ENCODE results near the gene NBPF3. TPM values are rescaled to one million over a fixed set of nuclear protein-coding genes. Genes with fewer than 3 reads are reported as not detected.

The NBPF3 gene, protein sequence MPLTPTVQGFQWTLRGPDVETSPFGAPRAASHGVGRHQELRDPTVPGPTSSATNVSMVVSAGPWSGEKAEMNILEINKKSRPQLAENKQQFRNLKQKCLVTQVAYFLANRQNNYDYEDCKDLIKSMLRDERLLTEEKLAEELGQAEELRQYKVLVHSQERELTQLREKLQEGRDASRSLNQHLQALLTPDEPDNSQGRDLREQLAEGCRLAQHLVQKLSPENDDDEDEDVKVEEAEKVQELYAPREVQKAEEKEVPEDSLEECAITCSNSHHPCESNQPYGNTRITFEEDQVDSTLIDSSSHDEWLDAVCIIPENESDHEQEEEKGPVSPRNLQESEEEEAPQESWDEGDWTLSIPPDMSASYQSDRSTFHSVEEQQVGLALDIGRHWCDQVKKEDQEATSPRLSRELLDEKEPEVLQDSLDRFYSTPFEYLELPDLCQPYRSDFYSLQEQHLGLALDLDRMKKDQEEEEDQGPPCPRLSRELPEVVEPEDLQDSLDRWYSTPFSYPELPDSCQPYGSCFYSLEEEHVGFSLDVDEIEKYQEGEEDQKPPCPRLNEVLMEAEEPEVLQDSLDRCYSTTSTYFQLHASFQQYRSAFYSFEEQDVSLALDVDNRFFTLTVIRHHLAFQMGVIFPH
- total RNA-seq (1 to 10 TPM; 8.2 to 8.5 TPM), total RNA-seq (2.8 to 34.6 (median 14.9) reads per million in 172 experiments)
- 5.6 TPM for polyA plus RNA-seq (2013, experiment 1 of 2)
- polyA plus RNA-seq (2013, experiment 2 of 2): 5.5 TPM

DNA sequence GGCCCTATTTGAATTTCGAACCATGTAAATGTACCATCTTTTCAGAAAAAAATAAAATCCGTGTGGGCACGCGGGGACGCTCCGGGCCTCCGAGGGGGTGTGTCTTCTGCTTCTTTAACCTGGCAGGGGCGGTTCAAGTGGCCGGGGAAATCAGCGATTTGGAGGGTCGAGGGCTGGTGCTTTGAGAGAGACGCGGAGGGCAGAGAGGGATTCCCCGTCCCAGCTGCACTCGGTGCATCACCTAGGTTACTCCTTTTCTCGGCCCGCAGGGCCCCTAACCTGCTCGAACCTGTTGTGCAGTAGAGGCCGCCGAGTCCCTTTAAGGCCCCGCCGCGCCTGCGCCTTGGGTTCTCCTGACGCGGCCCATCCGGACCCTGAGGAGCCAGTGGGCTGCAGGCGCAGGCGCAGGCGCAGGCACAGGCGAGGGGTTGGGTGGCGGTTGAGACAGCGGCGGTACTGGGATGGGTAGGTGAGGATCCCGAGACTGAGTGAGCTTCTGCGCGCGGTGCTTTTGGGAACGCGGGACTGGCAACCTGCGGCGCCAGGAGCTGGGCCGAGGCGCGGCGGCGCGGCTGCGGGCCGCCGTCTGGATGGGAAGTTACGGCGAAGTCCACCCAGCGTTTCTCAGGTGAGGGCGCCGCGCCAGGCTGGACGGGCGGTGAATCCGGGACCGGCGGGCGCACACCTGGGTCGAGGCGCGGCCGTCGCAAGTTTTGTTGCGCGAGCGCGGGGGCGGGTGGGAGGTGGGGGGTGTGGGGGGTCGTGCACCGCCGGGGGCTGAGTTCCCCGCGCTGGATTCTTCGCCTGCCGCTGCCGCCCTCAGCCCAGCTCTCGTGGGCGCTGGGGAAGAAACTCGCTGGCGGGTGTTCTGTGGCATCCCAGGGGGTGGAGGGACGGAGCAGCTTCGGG, at the start of gene NBPF3:
NBPF3 (plus strand) TSS at position 417 of the 909 bp plus-strand sequence. CDS start 4,950 bp downstream, outside the sequence.
- ChIA-PET CTCF (no interaction called here), POLR2A (interaction anchor here (1.3 kb wide), 1 partner anchor 653 kb away, joined by 3 read pairs; the partner anchor contains the start of gene HP1BP3)
- peaks cover 21% of the 10 kb centered on the region for H3K4me1 Mint-ChIP-seq (ENCODE audit: low read depth)
- TF ChIP-seq, protein P1, sequence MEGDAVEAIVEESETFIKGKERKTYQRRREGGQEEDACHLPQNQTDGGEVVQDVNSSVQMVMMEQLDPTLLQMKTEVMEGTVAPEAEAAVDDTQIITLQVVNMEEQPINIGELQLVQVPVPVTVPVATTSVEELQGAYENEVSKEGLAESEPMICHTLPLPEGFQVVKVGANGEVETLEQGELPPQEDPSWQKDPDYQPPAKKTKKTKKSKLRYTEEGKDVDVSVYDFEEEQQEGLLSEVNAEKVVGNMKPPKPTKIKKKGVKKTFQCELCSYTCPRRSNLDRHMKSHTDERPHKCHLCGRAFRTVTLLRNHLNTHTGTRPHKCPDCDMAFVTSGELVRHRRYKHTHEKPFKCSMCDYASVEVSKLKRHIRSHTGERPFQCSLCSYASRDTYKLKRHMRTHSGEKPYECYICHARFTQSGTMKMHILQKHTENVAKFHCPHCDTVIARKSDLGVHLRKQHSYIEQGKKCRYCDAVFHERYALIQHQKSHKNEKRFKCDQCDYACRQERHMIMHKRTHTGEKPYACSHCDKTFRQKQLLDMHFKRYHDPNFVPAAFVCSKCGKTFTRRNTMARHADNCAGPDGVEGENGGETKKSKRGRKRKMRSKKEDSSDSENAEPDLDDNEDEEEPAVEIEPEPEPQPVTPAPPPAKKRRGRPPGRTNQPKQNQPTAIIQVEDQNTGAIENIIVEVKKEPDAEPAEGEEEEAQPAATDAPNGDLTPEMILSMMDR (IDR thresholded peaks at IDR 0.05): no peak
- DNase-seq (peak; percentile 77 to 92 (median 85)), ATAC-seq (ENCODE audit: poor library complexity) (peak; percentile 99)
- no peaks in the 10 kb centered on the region for H3K27me3 Mint-ChIP-seq
- peak within 1 kb of the TSS; percentile 97 for H3K4me3 Mint-ChIP-seq
- Histone ChIP-seq H3K4me3 (ENCODE audit: low read length) (peak within 1 kb of the TSS; percentile 66), H3K27ac (ENCODE audit: low read depth in 1 of 2, low read length in 2 of 2) (peak within 1 kb of the TSS in 1 of 2 donors; percentile 21), H3K4me1 (ENCODE audit: insufficient read depth, low read length) (peaks cover 19% of the 10 kb centered on the region), H3K36me3 (ENCODE audit: insufficient read depth, low read length) (no peaks in the 10 kb centered on the region), H3K9me3 (ENCODE audit: control insufficient read depth in 1 of 2, insufficient read depth in 1 of 2, low read length in 2 of 2) (no peaks in the 10 kb centered on the region), H3K27me3 (ENCODE audit: control insufficient read depth in 1 of 2, insufficient read depth in 2 of 2, low read length in 2 of 2) (peaks cover 0 to 13% of the 10 kb centered on the region in 2 experiments)
- H3K27ac Mint-ChIP-seq: peak within 1 kb of the TSS; percentile 95
- H3K36me3 Mint-ChIP-seq (ENCODE audit: low read depth): peaks cover 20% of the 10 kb centered on the region
- intact Hi-C loops (cut with DNase I, micrococcal nuclease): loop anchor here in 1 of 2 experiments (2.0 to 5.0 kb wide), 2 partner anchors 93 to 343 kb away; partner anchors contain the start of gene USP48
- H3K9me3 Mint-ChIP-seq: no peaks in the 10 kb centered on the region

DNA sequence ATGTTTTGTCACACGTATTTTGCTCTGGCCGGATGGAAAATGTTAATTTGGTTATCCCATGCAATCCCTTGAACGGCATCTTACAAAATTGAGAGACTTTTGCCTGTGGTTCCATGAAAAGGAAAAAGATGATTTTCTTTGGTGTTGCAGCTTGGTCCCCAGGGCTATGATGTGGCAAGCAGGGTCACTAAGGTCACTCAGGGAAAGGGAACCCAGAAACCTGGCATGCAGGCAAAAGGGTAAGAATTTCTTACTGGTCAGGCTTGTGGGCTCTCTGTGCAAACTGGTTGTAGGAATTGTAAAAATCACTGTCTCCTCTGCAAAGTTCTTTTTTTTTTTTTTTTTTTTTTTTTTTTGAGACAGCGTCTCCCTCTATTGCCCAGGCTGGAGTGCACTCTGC, 48.4 kb upstream of the NBPF3 start:
- Mint-ChIP-seq H3K27ac (no peak overlapping the region), H3K4me3 (no peak overlapping the region)
- DNase-seq: no peak

More for the DNA sequence above, 48.4 kb upstream of the NBPF3 start:
- POLR2A ChIA-PET: no interaction called here
- Histone ChIP-seq H3K4me3 (ENCODE audit: low read length) (no peak overlapping the region), H3K27me3 (ENCODE audit: control insufficient read depth in 1 of 2, insufficient read depth in 2 of 2, low read length in 2 of 2) (no peaks in the 10 kb centered on the region), H3K27ac (ENCODE audit: low read depth in 1 of 2, low read length in 2 of 2) (no peak overlapping the region), H3K4me1 (ENCODE audit: insufficient read depth, low read length) (no peaks in the 10 kb centered on the region), H3K36me3 (ENCODE audit: insufficient read depth, low read length) (no peaks in the 10 kb centered on the region), H3K9me3 (ENCODE audit: control insufficient read depth in 1 of 2, insufficient read depth in 1 of 2, low read length in 2 of 2) (no peaks in the 10 kb centered on the region)
- intact Hi-C loops (cut with DNase I, micrococcal nuclease): no loop called here
- Mint-ChIP-seq H3K4me1 (ENCODE audit: low read depth) (no peaks in the 10 kb centered on the region), H3K27me3 (peaks cover 4% of the 10 kb centered on the region), H3K36me3 (ENCODE audit: low read depth) (no peaks in the 10 kb centered on the region), H3K9me3 (no peaks in the 10 kb centered on the region)
- no peak for ATAC-seq (ENCODE audit: poor library complexity)
- TF ChIP-seq, protein P1 (IDR thresholded peaks at IDR 0.05): no peak
- CTCF ChIA-PET: no interaction called here

Data from CD4-positive, alpha-beta T cell (primary cell).